ENCODE data around the gene MAP1S.

Gene MAP1S

GRCh38 chr19:17724655-17725054 is 5.4 kb downstream of the MAP1S start:
- no peak for TF ChIP-seq CTCF (IDR thresholded peaks at IDR 0.05; ENCODE audit: low read depth, low read length)
- H3K4me3 ChIP-seq (replicated peaks in 1 of 2; ENCODE audit: low read depth in 2 of 2, low read length in 2 of 2) = no peak overlapping the region
- no peak for DNase-seq (ENCODE audit: low read depth in 2 of 2)

GRCh38 chr19:17725422-17726078 is 6.3 kb downstream of the MAP1S start:
- TF ChIP-seq CTCF (IDR thresholded peaks at IDR 0.05; ENCODE audit: low read depth, low read length) = peak; percentile 30
- no peak for DNase-seq (ENCODE audit: low read depth in 2 of 2)

DNA sequence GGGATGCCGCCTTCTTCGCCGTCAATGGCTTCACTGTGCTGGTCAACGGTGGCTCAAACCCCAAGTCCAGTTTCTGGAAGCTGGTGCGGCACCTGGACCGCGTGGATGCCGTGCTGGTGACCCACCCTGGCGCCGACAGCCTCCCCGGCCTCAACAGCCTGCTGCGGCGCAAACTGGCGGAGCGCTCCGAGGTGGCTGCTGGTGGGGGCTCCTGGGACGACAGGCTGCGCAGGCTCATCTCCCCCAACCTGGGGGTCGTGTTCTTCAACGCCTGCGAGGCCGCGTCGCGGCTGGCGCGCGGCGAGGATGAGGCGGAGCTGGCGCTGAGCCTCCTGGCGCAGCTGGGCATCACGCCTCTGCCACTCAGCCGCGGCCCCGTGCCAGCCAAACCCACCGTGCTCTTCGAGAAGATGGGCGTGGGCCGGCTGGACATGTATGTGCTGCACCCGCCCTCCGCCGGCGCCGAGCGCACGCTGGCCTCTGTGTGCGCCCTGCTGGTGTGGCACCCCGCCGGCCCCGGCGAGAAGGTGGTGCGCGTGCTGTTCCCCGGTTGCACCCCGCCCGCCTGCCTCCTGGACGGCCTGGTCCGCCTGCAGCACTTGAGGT is 7.0 kb downstream of the MAP1S start:
- H3K4me3 ChIP-seq (replicated peaks in 1 of 2; ENCODE audit: low read depth in 2 of 2, low read length in 2 of 2) = no peak overlapping the region
- no peak for DNase-seq (ENCODE audit: low read depth in 2 of 2)
- TF ChIP-seq CTCF (IDR thresholded peaks at IDR 0.05; ENCODE audit: low read depth, low read length) = no peak

More at GRCh38 chr19:17725422-17726078, 6.3 kb downstream of the MAP1S start:
- no peak overlapping the region for H3K4me3 ChIP-seq (replicated peaks in 1 of 2; ENCODE audit: low read depth in 2 of 2, low read length in 2 of 2)

DNA sequence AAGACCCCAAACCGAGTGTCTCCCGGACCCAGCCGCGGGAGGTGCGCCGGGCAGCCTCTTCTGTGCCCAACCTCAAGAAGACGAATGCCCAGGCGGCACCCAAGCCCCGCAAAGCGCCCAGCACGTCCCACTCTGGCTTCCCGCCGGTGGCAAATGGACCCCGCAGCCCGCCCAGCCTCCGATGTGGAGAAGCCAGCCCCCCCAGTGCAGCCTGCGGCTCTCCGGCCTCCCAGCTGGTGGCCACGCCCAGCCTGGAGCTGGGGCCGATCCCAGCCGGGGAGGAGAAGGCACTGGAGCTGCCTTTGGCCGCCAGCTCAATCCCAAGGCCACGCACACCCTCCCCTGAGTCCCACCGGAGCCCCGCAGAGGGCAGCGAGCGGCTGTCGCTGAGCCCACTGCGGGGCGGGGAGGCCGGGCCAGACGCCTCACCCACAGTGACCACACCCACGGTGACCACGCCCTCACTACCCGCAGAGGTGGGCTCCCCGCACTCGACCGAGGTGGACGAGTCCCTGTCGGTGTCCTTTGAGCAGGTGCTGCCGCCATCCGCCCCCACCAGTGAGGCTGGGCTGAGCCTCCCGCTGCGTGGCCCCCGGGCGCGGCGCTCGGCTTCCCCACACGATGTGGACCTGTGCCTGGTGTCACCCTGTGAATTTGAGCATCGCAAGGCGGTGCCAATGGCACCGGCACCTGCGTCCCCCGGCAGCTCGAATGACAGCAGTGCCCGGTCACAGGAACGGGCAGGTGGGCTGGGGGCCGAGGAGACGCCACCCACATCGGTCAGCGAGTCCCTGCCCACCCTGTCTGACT is 7.9 kb downstream of the MAP1S start:
- H3K4me3 ChIP-seq (replicated peaks in 1 of 2; ENCODE audit: low read depth in 2 of 2, low read length in 2 of 2) = no peak overlapping the region
- DNase-seq (ENCODE audit: low read depth in 2 of 2) = no peak
- TF ChIP-seq CTCF (IDR thresholded peaks at IDR 0.05; ENCODE audit: low read depth, low read length) = no peak

DNA sequence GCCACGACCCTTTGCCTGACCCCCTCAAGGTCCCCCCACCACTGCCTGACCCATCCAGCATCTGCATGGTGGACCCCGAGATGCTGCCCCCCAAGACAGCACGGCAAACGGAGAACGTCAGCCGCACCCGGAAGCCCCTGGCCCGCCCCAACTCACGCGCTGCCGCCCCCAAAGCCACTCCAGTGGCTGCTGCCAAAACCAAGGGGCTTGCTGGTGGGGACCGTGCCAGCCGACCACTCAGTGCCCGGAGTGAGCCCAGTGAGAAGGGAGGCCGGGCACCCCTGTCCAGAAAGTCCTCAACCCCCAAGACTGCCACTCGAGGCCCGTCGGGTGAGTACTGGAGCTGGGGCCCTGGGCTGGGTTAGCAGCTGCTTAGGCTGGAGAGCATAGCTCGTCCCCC is 8.6 kb downstream of the MAP1S start:
- no peak for DNase-seq (ENCODE audit: low read depth in 2 of 2)
- no peak for TF ChIP-seq CTCF (IDR thresholded peaks at IDR 0.05; ENCODE audit: low read depth, low read length)
- H3K4me3 ChIP-seq (replicated peaks in 1 of 2; ENCODE audit: low read depth in 2 of 2, low read length in 2 of 2) = no peak overlapping the region

- no peak overlapping the region for H3K4me3 ChIP-seq (replicated peaks in 1 of 2; ENCODE audit: low read depth in 2 of 2, low read length in 2 of 2)
- no peak for DNase-seq (ENCODE audit: low read depth in 2 of 2)
- no peak for TF ChIP-seq CTCF (IDR thresholded peaks at IDR 0.05; ENCODE audit: low read depth, low read length)
Measured at GRCh38 chr19:17733127-17733526, 13.8 kb downstream of the MAP1S start.
